ENCODE results near the gene ATP6V0A1.
"Not testable (repeated sequence)": the region's sequence is repeated elsewhere in the genome, so short reads cannot be mapped to it uniquely, and the experiment has no call there.

The ATP6V0A1 gene

DNA sequence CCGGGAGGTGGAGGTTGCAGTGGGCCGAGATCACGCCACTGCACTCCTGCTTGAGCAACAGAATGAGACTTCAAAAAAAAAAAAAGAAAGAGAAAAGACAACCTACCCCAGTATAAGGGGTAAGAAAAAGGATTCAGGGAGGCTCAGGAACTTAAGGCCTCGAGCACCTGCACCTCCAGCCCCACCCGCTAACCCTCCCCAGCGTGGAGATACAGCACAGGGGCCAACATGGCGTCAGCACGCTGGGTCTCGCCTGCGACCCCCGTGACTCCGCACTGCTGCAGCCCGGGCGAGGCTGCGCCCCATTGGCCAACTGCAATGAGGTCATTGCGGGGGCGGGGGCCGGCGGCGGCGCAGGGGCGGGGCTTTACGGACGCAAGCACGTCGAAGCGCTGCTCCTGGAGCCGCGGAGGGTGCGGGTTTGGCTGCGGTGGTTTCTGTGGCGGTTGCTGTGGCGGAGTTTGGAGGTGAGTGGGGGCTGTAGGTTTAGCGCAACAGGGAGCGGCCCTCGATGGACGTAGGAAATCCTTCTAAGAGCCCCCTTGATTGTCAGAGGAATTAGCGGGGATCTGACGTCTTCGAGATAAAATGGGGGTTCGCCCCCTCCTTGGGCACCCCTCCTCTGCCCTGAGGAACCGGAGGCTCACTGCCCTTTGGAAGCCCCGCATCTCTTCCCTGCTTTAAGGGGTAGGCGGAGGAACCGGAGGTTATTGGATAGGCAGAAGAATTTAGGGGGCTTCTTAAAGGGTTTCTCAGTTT lies at the start of gene ATP6V0A1:
TSS of gene ATP6V0A1 (plus strand) at position 382 of the 759 bp plus-strand sequence. CDS start 2,017 bp downstream, outside the sequence.
- DNase-seq: peak; percentile 79

DNA sequence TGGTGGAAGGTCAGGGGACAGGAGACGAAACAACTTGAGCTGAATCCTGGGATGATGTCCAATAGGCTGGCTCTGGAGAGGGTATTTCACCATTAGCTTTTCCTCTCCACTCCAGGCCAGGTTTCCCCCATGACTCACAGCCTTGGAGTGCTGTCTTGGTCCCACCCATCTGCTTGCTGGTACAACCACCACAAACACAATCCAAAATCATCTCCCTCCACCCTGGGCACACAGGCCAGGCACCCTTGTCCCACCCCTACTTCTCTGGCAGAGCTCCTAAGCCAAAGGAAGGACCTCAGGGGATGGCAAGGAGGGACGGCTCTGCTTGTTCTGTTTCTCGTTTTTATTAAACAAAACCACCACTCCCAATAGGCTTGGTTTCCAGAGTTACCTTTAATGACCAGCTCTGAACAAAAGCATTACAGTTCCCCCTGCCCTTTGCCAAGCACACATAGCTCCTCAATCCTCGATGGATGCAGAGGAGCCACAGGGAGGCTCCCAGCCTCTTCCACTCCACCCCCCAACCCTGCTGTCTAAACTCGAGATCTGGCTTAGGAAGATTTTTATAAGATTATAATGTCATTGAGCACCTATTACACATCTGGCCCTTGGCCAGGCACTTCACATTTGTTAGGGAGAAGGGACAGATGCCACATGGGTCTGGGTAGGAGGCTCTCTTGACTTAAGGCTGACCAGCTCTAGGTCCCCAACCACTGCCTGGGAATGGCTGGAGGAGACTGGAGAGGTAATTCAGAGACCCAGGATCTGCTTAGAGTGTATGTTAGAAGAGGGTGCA lies 49.0 kb upstream of the ATP6V0A1 start:
- DNase-seq: no peak

DNA sequence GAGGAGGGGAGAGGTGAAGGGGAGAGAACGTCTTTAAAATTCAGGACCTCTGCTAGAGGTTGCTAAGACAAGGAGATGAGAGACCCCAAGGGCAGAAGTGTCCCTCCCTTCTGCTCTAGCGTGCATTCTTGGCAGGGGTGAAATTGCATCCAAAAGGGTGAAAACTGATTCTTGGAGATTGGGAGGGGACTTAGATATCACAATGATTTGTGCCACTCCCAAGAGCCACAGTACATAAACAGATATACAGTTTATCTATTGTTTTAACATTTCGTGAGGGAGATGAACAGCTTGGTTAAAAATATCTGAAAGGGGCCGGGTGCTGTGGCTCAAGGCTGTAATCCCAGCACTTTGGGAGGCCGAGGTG lies 48.4 kb upstream of the ATP6V0A1 start:
- DNase-seq: no peak

DNA sequence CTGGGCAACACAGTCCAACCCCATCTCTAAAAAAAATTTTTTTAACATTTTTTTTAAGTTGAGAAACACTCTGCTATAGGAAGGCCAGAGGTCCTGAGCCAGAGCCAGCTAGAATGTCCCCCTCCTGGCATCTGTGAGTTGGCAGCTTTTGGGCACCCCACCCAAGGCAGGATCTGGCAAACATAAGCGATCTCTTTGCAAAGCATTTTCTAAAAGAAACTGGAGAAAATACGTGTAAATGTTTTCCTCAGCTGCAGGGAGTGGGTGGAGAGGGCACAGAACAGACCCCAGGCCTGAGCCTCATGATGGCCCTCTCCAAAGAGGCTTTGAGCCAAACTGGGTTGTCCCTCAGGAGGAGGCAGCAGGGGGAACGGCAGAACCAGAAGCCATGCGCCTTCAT lies 47.3 kb upstream of the ATP6V0A1 start:
- DNase-seq: no peak

DNA sequence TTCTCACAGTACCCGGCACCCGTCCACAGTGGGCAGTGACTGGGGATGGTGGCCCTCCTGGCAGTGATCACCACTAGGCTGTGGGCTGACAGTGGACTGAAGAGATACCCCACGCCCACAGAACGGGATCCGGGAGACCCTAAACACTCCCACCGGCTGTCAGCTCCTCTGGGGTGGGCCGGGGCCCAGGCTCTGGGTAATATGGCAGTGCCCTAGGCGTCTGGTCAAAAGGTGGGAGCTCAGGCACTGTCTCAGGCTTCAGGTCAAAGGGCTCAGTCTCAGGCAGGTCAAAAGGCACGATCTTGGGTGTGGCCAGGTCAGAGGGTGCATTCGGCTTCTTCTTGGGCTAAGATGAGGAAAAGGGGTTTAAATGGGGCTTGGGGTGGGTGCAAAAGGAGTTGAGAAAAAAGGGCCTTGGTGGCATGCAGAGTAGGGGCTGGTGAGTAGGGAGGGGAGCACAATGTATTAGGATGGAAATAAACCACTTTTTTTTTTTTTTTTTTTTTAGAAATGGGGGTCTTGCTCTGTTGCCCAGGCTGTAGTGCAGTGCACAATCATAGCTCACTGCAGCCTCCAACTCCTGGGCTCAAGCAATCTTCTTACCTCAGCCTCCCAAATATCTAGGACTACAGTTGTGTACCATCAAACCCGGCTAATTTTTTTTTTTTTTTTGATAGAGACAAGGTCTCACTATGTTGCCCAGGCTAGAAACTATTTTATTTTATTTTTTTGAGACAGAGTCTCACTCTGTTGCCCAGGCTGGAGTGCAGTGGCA lies 46.6 kb upstream of the ATP6V0A1 start:
- no peak for DNase-seq

DNA sequence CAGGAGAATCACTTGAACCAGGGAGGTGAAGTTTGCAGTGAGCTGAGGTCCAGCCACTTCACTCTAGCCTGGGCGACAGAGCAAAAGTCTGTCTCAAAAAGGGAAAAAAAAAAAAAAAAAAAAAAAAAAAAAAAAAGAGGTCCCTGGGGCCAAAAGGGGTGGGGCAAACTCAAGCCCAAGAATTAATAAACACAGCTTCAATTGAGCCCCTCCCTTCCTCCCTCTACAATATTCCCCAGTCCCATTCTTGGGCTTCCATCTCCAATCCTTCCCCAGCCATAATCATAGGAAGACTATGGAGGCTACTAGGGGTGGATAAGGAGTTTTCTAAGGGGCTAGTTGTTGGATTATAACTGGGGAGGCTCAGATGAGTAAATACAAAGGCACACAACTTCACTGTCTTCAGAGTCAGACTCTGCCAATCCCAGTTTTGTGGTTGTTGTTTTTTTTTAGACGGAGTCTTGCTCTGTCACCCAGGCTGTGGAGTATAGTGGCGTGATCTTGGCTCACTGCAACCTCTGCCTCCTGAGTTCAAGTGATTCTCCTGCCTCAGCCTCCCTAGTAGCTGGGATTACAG lies 45.1 kb upstream of the ATP6V0A1 start:
- no peak for DNase-seq

DNA sequence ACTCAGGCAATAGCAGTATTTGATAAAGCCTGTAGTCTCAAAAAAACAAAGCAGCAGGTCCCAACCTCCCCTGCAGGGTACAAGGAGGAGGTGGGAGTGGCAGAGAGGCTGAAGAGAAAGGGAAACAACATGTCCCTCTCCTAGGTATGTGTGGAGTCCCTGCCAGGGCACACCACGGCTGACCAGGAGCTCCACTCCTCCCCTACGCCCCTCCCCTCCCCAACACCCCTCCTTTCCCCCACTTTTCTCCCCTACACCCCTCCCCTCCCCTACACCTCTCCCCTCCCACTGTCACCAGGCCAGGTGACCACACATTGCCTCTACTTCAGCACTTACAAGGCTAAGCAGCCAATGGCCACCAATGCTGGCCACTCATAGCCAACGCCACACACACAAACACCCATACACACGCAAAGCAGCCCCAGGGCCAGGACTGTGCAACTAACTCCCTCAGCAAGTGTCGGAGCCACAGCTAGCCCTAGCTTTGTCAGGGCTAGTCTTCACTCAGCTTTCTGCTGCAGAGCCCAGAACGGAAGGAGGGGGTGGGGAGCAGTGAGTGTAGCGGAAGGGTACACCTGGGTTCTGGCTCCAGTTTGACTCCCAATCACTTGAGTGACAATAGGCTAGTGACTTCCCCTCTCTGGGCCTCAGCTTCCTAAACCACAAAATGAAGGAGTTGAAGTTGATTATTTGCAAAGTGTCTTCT lies 43.8 kb upstream of the ATP6V0A1 start:
- no peak for DNase-seq

DNA sequence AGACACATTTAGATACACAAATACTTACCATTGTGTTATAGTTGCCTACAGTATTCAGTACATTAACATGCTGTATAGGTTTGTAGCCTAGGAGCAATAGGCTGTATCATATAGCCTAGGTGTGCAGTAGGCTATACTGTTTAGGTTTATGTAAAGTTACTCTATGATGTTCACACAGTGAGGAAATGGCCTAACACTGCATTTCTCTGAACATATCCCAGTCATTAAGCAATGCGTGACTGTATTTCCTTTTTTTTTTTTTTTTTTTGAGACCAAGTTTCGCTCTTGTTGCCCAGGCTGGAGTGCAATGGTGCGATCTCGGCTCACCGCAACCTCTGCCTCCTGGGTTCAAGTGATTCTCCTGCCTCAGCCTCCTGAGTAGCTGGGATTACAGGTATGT lies 40.7 kb upstream of the ATP6V0A1 start:
- DNase-seq: not testable (repeated sequence)

DNA sequence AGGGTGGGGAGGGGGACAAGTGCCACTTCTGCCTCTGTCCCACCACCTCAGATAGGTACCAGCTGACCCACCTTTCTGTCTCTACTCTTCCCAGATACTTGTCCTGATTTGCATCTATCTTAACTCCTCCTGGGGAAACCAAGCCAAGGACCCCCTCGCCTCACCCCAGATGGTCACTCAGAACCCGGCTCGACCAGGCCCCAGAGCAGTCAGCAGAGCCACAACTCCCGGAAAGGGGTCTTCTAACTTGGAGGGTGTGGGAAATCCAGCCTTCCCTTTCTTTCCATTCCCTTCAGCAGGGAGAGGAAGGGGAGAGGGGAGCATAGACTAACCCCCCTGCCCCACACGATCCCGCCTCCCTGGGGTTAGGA lies 37.6 kb upstream of the ATP6V0A1 start:
- no peak for DNase-seq

DNA sequence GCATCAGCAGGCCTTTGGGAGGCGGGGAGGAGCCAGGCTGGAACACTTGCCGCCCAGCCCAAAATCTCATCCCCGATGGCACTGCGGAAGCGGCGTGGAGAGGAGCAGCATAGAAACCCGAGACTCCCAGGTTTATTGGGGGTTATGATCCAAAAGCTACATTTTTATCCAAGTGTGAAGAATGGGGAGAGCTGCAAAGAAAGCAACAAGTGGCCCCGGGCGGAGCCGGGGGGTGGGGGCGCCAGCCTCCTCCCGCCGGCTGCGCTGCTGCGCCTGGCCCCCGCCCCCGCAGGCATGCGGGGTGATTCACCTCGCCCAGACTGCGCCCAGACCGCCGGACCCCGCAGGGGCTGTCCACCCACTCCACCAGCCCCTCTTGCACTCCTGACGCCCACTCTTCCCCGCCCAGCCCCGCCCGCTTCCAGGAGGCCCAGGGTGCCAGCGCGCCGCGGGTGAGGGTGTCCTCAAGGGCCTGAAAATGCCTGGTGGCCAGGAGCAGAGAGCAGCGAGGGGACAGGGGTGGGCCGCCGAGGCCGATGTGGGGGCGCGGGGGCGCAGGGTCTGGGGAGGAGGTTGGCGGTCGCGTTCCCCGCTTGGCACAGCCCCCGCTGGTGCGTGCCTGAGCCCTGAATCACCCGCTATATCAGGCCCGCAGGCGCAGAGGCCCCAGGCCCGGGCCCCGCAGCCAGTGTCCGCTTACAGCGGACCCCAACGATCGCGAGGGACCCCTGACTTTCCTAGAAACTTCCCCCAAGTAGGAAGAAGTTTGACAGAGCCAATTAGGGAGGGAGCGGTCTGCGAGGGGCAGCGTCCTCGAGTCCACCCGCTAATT lies 37.0 kb upstream of the ATP6V0A1 start:
- DNase-seq: no peak

DNA sequence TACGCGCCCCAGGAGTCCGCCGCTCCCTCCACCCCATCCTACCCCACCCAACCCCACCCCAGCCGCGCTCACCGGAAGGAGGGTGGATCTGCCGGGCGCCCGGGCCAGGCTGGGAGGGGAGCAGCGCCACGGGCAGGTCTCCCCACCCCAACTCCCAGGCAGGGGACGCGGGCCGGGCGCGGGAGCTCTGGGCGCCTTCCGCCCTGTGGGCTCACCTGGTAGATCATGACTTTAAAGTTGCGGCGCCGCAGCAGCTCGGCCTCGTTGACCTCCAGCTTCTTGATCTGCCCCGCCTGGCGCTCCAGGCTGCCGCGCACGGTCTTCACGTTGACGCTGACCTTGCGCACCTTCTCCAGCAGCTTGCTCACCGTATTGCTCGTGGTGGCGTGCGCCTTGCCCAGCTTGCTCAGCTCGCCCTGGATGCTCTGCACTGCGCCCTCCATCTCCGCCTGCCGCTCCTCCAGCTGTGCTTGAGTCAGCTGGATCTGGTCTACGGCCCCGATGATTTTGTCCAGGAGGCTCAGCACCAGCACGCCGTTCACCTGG lies 36.2 kb upstream of the ATP6V0A1 start:
- DNase-seq: no peak

DNA sequence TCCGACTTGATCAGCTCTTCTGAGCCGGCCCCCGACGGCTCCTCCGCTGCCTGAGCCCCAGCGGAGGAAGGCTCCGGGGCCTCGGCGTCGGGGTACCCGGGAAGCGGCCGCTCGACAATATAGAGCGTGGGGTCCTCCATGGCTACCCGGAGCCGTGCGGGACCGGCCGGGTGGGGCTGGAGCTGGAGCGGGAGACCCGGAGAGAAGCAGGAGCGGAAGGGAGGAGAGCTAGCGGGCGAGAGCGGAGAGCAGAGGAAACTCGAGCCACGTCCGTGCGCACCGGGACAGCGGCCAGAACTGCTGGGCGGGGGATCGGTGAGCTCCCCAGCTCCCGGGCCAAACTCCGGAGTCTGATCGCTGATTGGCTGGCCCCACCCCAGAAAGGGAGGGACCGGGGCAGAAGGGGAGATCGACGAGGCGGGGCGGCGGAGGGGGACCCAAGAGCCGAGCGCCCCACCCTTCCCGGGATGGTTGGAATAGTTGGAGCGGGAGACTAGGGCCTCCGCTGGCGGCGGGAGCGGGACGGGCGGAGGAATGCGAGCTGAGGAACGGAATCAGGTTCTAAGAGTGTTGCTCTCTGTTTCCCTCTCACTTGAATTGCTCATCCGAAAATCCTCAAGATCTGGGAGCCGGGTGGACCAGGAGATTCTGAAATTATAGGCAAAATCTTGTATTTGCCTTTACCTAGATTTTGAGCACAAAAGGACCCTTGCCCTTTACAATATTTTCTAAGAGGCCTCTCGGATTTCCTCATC lies 35.5 kb upstream of the ATP6V0A1 start, which contains the start of gene CAVIN1:
TSS of gene CAVIN1 (minus strand) at position 299 of the 755 bp plus-strand sequence. CDS start at position 140, 159 bp downstream.
- DNase-seq: no peak

DNA sequence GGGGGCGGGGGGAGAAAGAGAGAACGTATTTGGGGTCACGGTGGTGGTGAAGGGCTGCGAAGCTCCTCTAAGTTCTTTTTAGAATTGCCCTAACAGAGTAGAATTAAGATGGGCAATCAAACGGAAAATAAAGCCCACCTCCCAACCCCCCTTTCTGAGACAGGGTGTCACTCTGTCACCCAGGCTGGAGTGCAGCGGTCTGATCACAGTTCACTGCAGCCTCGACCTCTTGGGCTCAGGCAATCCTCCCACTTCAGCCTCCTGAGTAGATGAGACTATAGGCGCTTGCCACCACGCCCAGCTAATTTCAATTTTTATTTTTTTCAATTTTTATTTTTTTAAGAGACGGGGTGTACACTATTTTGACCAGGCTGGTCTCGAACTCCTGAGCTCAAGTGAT lies 34.9 kb upstream of the ATP6V0A1 start:
- no peak for DNase-seq

DNA sequence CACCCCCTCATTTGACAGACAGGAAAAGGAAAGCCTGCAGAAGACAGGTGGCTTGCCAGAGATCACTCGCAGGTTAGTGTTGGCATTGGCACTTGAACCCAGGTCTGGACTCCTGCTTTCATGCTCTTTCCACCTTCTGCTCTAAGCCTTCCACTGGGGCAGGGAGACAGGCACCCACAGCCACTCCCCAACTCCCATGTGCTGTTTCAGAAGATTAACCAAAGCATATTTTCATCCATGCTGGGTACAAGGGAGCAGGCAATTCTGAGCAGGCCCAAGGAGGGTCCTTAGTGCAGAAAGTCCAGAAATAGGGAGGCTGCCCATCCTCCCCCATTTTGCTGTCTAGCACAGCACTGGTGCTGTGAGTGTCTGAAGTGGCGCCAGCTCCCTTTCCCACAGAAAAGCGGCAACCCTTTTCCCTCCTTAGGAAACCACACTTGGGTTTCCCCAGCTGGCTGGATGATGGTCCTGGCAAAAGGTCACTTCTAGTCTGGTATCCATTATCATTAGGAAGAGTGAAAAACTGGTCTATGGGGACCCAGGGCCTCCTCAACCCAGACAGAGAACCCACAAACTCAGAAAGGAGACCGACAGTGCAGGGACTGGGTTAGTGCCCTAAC lies 33.6 kb upstream of the ATP6V0A1 start:
- no peak for DNase-seq

DNA sequence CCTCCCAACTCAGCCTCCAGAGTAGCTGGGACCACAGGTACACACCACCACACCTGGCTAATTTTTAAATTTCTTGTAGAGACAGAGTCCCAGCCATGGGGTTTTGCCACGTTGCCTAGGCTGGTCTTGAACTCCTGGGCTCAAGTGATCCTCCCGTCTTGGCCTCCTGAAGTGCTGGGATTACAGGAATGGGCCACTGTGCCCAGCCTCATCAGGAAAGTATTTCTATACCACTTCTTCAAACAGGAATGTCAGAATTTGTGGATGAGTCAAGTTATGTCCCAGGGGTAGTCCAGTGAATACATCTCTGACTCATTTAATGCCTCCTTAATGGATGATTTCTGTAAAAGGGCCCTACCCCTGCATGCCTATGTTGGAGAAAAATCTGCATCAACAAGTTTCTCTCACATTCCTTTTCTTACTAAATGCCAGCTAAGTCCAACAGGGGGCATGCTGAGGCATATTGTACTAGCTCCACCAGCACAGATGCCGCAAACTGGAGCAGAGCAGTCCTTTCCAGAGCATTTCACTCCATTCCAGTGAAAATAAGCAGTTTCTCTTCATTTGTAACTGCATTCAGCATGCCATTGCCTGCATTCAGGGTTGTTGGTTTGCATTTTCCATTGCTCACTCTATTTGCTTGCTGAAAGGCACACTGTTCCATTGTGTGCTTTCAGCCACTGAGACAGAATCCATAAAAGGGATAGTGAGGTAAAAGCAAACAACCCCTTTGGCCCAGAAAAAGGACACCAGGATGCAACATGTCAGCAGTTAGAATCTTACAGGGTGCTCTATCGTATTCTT lies 30.3 kb upstream of the ATP6V0A1 start:
- no peak for DNase-seq

DNA sequence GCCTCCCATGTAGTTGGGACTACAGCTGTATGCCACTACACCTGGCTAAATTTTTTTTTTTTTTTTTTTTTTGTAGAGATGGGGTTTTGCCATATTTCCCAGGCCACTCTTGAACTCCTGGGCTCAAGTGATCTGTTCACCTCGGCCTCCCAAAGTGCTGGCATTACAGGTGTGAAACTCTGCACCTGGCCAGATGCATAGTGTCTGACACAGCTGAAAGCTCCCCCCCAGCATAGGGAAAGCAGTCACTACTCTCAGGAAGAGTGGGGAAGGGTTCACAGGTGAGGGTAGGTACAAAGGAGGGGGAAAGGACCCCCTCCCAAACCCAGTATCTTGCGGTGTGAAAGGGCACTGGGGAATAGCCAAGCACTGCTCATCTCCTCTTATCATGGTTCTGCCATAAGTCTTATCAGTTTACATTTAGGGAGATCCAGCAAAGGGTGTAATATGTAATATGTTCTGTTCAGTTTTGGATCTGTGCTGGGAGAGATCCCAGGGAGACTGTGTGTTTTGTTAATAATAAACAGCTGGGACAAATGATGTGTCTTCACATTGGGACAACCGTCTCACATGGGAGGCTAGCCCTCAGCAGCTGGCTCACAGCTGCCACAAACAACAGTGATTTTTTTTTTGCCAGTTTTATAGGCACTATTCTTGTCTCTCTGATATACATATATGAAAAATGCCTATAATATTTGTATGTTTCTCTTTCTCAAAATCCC lies 28.8 kb upstream of the ATP6V0A1 start:
- no peak for DNase-seq

DNA sequence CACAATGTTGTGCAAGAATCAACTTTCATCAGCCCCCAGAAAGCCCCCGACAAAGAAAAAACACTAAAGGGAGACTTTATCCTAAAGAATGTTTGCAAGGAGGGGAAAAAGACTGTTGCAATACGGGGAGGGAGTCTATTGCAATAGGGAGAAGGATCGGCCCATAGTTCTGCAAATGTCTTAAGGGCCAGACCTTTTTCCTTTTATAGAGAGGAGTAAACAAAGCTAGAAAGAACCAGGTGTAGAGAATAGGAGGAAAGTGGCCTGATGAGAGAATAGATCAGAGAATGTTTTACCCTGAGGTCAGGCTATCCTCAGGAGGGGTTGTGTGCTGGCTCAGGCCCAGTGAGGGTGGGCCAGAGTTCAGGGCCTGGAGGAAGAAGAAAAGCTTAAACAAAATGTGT lies 26.9 kb upstream of the ATP6V0A1 start:
- DNase-seq: no peak

DNA sequence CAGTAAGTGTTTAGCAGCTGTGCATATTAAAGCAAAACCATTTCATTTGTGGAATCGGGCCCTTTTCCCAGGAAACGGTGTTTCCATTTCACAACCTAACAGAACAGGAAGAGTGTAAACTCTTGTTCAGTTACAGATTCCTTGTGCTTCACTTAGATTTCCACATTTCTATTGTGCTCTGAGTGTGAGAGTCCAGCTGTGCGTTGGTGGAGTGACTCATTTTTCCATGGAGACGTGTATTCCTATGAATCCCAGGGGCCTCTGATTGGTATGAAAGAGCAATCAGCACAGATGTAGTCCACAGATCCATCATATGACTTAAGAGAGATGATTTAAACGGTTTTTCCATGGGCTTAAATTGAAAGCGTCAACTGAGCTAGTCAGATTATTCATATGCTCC lies 22.3 kb upstream of the ATP6V0A1 start:
- DNase-seq: no peak
